Measurements from ENCODE around the gene SELENOK.

The SELENOK gene

GRCh38 chr3:53841296-53841695 is 50.4 kb downstream of the SELENOK start:
- peaks cover 11% of the 10 kb centered on the region for H3K4me1 ChIP-seq (ENCODE audit: insufficient read depth, low read length)
- 97% methylated on average over 5 of the region's 5 CpGs for WGBS
- peaks cover 5% of the 10 kb centered on the region; the same call in 1 of the 2 replicates for H3K36me3 ChIP-seq (ENCODE audit: insufficient read depth, low read length)
- H3K27ac ChIP-seq (ENCODE audit: low read depth, low read length): no peak overlapping the region
- H3K9me3 ChIP-seq (ENCODE audit: insufficient read depth, low read depth, low read length): no peaks in the 10 kb centered on the region
- H3K27me3 ChIP-seq (ENCODE audit: insufficient read depth, low read length): peaks cover 2% of the 10 kb centered on the region; the same call in 1 of the 2 replicates
- no peak overlapping the region for H3K9ac ChIP-seq (ENCODE audit: low read depth, low read length)
- H3K4me3 ChIP-seq (ENCODE audit: low read length): no peak overlapping the region

- Histone ChIP-seq H3K27me3 (ENCODE audit: insufficient read depth, low read length) (no peaks in the 10 kb centered on the region), H3K9me3 (ENCODE audit: insufficient read depth, low read depth, low read length) (no peaks in the 10 kb centered on the region), H3K4me1 (ENCODE audit: insufficient read depth, low read length) (0 out of 2 replicates have a peak, but pooled peaks cover under 1% of the 10 kb centered on the region), H3K27ac (ENCODE audit: low read depth, low read length) (no peak overlapping the region), H3K9ac (ENCODE audit: low read depth, low read length) (no peak overlapping the region), H3K4me3 (ENCODE audit: low read length) (no peak overlapping the region), H3K36me3 (ENCODE audit: insufficient read depth, low read length) (peaks cover 5% of the 10 kb centered on the region; the same call in 1 of the 2 replicates)
- 96% methylated on average over 10 of the region's 10 CpGs for WGBS
Observed at GRCh38 chr3:53837331-53837730, 54.3 kb downstream of the SELENOK start.

- H3K4me1 ChIP-seq (ENCODE audit: insufficient read depth, low read length): no peaks in the 10 kb centered on the region
- no peak overlapping the region for H3K4me3 ChIP-seq (ENCODE audit: low read length)
- H3K36me3 ChIP-seq (ENCODE audit: insufficient read depth, low read length): peaks cover 5% of the 10 kb centered on the region; the same call in 1 of the 2 replicates
- 94% methylated on average over 9 of the region's 9 CpGs for WGBS
- H3K27me3 ChIP-seq (ENCODE audit: insufficient read depth, low read length): no peaks in the 10 kb centered on the region
- H3K9ac ChIP-seq (ENCODE audit: low read depth, low read length): no peak overlapping the region
- no peak overlapping the region for H3K27ac ChIP-seq (ENCODE audit: low read depth, low read length)
- no peaks in the 10 kb centered on the region for H3K9me3 ChIP-seq (ENCODE audit: insufficient read depth, low read depth, low read length)
Observed at GRCh38 chr3:53836084-53836872, 55.4 kb downstream of the SELENOK start.

- Histone ChIP-seq H3K27ac (ENCODE audit: low read depth, low read length) (no peak overlapping the region), H3K27me3 (ENCODE audit: insufficient read depth, low read length) (no peaks in the 10 kb centered on the region), H3K9me3 (ENCODE audit: insufficient read depth, low read depth, low read length) (no peaks in the 10 kb centered on the region), H3K9ac (ENCODE audit: low read depth, low read length) (no peak overlapping the region), H3K4me3 (ENCODE audit: low read length) (no peak overlapping the region), H3K4me1 (ENCODE audit: insufficient read depth, low read length) (no peaks in the 10 kb centered on the region), H3K36me3 (ENCODE audit: insufficient read depth, low read length) (peaks cover 5% of the 10 kb centered on the region; the same call in 1 of the 2 replicates)
- 95% methylated on average over 1 of the region's 1 CpG for WGBS
Observed at GRCh38 chr3:53835257-53835656, 56.4 kb downstream of the SELENOK start.

DNA sequence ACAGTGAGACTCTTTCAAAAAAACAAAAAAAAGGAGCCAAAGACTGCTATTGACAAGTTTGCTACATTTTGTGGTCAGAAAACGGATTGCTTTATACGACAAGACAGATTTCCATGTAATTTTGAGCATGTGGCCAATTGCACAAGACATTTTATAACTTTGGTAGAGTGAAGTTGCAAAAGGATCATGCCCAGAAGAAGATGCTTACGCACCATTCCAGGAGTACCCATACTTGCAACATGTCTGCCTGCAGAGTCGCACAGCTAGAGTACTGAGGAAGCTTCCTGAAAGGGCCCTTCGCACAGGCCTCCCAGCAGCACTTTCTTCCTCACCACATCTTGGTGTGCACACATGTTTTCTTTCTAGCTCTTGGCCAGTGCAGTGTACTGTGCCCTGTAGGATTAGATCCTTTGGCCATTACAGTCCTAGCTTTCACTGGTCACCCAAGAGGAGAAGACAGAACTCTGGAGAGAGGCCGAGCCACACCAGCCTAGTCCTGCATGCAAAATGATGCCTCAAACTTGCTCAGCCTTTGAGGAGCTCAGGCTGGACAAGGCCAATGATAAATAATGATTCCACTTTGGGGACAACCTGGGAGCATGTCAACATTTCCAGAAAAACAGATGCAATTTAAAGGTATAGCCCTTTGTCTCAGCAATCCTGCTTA is 57.1 kb downstream of the SELENOK start:
- WGBS: 96% methylated on average over 6 of the region's 6 CpGs
- Histone ChIP-seq H3K36me3 (ENCODE audit: insufficient read depth, low read length) (peaks cover 5% of the 10 kb centered on the region; the same call in 1 of the 2 replicates), H3K4me1 (ENCODE audit: insufficient read depth, low read length) (no peaks in the 10 kb centered on the region), H3K9me3 (ENCODE audit: insufficient read depth, low read depth, low read length) (no peaks in the 10 kb centered on the region), H3K27ac (ENCODE audit: low read depth, low read length) (no peak overlapping the region), H3K4me3 (ENCODE audit: low read length) (no peak overlapping the region), H3K9ac (ENCODE audit: low read depth, low read length) (no peak overlapping the region), H3K27me3 (ENCODE audit: insufficient read depth, low read length) (no peaks in the 10 kb centered on the region)

Data from HUES64 (cell line).